ENCODE data around the gene SORCS1.

Gene SORCS1

GRCh38 chr10:106637873-106638272, 526.6 kb downstream of the SORCS1 start:
- DNase-seq, result no peak

DNA sequence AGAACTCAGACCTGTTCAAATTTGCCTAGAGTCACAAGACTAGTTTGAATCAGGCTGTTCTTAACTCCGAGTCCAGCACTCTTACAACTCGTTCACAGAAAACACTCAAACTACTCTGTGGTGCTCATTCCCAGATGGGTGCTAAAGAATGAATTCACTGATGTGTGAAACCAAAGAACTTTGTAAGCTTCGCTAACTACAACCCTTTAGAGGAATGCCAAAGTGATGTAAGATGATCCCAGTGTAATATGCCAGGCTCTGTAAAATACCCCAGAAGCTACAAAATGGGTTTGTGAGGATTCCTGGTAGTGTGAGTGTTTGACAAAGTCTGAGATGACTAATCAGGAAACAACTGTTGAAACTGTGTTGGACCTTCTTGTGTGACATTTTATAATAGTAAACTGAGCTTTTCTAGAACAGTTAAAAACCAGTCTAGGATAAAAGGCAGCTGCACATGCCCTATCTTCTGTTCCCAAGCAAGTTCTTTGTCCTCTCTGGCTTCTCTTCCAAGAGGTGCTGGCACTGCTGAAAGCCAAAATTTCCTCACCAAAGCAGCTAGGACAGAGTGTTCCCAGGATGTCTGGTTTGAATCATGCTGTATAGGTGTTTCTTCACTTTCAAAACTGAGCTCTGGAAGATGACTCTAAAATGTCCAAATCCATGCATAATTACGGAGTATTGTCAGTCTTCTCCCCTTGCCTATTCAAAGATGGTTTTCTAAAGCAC, 527.6 kb downstream of the SORCS1 start:
- DNase-seq, result no peak

- no peak for DNase-seq
These were observed 528.6 kb downstream of the SORCS1 start for GRCh38 chr10:106635947-106636346.

GRCh38 chr10:106631016-106631702, 533.3 kb downstream of the SORCS1 start:
- no peak for DNase-seq

DNA sequence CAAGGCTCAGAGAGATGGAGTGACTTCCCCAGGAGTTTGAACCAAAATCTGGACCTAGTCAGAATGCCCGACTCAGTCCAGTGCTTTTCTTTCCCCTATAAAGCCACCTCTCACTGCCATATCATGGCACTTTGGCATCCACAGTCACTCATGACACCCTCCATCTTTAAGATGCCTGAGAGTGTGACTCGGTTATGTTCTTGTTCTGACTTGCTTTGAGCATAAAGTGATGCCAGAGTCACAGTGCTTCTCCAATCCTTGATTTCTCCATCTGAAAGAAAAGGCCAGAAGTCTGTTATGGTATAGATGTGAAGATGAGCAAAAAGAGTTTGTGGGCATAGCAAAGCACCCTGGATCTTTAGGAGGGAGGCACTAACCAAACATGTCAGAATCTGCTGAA, 538.1 kb downstream of the SORCS1 start:
- no peak for DNase-seq

DNA sequence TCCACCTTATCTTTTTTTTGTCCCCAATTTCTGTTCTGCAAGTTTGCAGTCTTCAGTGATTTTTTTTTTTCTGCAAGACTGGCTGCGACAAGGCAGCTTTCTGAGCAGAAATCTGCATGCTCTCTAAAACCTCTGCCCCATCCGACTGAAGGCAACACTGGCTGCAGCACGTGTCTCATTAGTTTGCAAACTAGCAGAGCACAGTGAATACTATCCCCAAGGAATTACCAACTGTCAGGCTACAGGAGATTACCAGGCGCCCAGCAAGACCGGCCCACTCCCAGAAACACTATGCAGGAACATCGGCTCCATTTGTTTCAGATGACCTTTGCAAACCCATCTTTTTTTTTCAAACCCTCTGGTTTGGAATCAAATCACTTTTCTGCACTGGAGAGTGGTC, 538.8 kb downstream of the SORCS1 start:
- DNase-seq, result no peak

DNA sequence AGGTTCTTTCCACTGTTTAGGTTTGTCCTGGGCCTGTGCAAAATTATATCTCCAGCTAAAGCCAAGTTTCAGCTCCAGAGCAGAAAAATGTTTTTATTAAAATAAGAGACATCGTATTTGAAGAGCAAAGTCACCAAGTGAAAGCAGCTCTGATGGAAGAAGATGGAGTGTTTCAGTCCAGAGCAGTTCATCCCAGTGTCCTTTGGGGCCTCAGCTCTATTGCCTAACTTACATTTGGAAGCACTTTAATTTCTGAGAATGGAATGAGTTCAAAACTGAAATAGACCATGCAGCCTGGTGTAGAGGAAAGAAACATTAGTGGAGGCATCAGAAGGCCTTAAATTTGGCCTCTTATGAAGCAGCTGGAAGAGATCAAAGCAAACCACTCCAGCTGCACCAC, 545.2 kb downstream of the SORCS1 start:
- no peak for DNase-seq

DNA sequence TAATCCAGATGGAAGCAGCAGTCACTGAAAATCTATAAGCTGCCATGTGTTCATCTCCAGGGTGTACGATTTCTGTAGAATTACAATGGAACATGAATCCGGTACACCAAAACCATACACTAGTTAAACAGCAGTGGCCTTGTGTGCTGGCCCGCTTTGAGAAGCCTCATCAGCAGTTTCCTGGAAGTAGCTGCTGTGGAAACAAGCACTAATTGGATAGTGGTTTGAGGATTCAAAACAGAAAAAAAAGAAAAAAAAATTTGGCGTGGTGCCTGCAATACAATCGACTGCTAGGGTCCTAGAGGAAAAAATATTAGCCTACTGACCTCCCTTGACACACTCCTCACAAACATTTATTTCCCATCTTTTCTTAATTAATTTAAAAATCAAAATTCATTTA, 545.9 kb downstream of the SORCS1 start:
- DNase-seq, result no peak

- no peak for DNase-seq
These were observed 549.4 kb downstream of the SORCS1 start for GRCh38 chr10:106615081-106615480.

DNA sequence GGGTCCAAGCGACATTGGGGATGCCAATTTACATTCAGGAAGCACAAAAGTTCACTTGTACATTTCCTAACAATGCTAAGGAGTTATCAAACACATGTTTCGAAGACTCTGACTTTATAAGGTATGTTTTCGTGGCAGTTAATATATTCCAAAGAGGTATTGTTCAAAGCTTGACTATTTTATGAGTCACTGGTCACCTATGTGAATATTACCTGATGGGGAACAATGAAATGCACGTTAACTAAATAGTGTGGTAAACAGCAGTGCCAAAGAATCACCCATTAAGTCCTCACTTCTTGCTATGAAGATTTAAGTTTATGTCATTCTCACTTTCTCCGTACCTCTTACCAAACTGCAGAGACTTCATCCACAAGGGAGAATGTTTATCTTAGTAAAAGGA, 550.2 kb downstream of the SORCS1 start:
- DNase-seq, result no peak

- no peak for DNase-seq
These were observed 552.1 kb downstream of the SORCS1 start for GRCh38 chr10:106612381-106612780.

DNA sequence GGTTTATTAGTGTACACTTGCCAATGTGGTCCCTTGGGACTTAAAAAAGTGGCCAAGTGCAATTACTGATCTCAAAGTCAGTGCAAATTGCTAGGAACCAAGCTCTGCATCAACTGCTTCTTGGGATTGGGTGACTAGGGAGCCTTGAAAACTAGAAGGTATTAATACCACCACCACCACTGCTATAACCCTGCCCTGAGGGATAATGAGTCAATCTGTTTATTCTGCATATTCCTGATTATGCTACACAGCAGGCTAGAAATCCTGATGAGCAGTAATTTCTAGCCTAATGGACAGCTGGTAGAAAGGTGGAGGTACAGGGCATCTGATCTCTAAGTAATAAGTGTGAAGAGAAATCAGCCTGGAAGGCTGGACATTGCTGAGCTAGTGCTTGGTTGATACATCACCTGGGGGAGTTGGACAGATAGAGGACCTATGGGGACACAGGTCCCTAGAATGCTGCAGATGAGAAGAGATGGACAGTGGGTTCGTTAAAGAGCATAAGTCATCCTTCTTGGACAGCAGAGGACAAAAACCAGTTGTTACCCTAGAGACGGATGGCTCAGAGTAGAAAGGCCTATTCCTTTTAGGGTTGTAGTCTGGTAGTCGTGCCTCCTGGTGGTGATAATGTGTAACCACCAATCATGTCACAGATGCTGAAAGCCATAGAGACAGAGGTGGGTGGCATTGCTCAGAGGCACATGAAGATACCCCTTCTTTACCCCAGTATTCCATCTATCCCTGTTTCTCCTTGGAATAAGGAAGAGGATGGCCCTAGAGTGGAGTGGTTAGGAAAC, 554.8 kb downstream of the SORCS1 start:
- DNase-seq, result no peak

- DNase-seq, result no peak
These were observed 556.4 kb downstream of the SORCS1 start for GRCh38 chr10:106608066-106608465.

DNA sequence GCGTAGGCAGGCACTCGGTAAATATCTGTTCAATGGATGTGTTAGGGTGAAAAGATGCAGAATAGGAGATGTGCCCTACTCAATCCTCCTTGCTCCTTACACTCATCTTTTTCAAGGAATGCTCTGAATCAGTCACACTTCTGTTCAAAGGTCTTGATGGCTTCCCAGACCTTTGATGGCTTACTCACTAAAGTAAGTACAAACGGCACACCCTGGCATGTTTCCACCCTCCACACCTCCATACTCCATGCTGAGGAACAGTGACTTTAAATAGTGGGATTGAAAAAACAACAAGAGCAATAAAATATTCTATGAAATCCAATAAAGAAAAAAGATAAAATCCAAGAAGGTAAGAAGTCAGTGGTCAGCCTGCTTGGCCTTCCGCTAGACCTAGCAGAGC, 569.2 kb downstream of the SORCS1 start:
- DNase-seq, result no peak

GRCh38 chr10:106593876-106594275, 570.6 kb downstream of the SORCS1 start:
- DNase-seq, result no peak

- DNase-seq, result no peak
These were observed 572.1 kb downstream of the SORCS1 start for GRCh38 chr10:106592396-106592795.

- no peak for DNase-seq
These were observed 582.2 kb downstream of the SORCS1 start for GRCh38 chr10:106582291-106582690.

DNA sequence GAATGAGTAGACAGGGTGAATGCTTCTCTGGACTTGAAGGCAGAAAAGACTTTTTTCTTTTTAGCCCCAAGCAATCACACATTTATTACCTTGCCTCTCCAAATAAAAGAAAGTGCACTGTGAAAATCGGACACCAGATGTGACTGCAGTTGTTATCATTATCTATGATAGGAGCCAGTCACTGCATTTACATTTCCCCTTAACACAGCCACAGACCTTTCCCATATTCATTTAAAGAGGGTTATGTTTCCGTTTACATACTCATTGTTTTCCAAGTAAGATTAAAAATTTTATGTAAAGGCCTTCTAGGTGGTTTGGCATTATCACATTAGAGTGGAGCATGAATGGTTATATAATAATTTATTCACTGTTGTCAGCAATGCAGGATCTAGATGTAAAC, 586.8 kb downstream of the SORCS1 start:
- no peak for DNase-seq

GRCh38 chr10:106577266-106577665, 587.2 kb downstream of the SORCS1 start:
- DNase-seq, result no peak

DNA sequence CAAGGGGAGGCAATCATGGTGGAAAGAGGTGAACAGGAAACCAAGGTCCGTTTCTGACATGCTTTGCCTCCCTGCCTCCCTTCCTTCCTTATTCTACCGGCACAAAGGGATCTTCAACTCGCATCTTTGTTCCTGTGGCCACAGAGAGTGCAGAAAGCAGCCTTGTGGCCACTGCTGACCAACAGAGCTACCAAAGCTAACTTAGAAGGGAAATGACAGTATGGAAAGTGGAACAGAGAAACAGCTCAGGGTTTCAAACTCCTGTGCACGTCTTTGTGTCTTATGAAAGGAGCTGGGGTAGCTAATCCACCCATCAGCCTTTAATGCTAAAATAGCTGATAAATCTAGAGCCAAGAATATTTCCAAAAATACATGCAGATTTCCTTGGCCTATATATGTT, 588.0 kb downstream of the SORCS1 start:
- no peak for DNase-seq

- DNase-seq, result no peak
These were observed 591.4 kb downstream of the SORCS1 start for GRCh38 chr10:106573106-106573505.

DNA sequence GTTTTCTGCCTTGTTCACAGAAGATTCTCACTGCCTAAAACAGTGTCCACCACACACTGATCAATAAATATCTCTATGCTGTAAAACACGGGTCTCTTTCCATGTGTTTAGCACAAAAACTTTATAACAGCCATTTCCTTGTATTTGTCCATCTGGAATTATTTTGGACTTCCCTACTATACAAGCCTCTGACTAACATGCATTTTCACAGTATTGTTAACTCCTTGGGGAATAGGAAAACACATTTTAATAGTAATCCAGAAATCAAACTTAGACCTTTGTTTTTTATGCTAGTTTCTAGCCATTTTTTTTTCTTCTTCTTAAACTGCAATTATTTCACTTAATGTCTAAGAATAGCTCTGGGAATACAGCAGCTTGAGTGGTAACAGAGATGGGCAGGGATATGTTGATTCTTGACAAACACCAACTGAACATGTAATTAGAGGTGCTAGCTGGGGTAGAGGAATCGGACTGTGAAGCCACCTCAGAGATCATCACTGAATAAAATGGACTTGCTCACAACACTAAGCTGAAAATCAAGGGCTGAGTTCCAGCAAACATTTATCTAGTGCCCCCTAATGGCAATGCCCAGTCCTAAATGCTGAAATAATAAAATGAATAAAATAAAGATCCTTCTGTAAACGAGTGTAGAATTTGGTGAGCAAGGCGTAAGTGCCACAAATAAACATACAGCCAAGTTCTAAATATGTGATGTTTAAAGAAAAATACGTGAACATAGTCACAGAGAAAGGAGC, 593.1 kb downstream of the SORCS1 start:
- DNase-seq, result no peak

GRCh38 chr10:106570268-106570667, 594.2 kb downstream of the SORCS1 start:
- DNase-seq, result no peak

Measured in NCI-H2081 treated with DMSO at 0.1 percent for 48 hours (cell line).